Measurements from ENCODE around the gene PRKAG2.

GRCh38 chr7:151761957-151762356 lies 115.0 kb downstream of the PRKAG2 start:
- TF ChIP-seq POLR2A (IDR thresholded peaks at IDR 0.05): no peak
- TF ChIP-seq CTCF (IDR thresholded peaks at IDR 0.05): no peak
- no peak for TF ChIP-seq POLR2AphosphoS5 (IDR thresholded peaks at IDR 0.05)
